Kidney (tissue), 14 donors: ENCODE measurements around the gene NUDT16L1. TPM values are rescaled to one million over a fixed set of nuclear protein-coding genes. Genes with fewer than 3 reads are reported as not detected.

Source experiments
- DNase-seq, 5 donors: peaks; one replicate each; pipeline ENCODE4 v3.0.0-alpha.2; 2013 to 2020
- FAIRE-seq: peaks from 2 replicates; lab custom pipeline; 2012; peaks lifted over from hg19 to GRCh38; lab: Jason Lieb, UNC
- H3K27ac ChIP-seq, 2 donors: one replicate each; pipeline ENCODE4 v1.7.0; 2013; ENCODE audit warnings: low read depth in 2 of 2, low read length in 2 of 2, inconsistent platforms in 1 of 2
- H3K27me3 ChIP-seq: one replicate; pipeline ENCODE4 v1.7.1; 2013; ENCODE audit warnings: low read length, inconsistent platforms; ENCODE audit not compliant: control insufficient read depth, insufficient read depth
- H3K36me3 ChIP-seq, 3 donors: one replicate each; pipeline versions ENCODE4 v1.7.0 to v1.7.1; 2013; ENCODE audit warnings: low read length in 3 of 3, control low read depth in 1 of 3, inconsistent platforms in 1 of 3; ENCODE audit not compliant: insufficient read depth in 3 of 3, control insufficient read depth in 2 of 3
- H3K4me1 ChIP-seq, 3 donors: one replicate each; pipeline versions ENCODE4 v1.7.0 to v1.7.1; 2013; ENCODE audit warnings: low read length in 3 of 3, inconsistent platforms in 1 of 3, low read depth in 1 of 3; ENCODE audit not compliant: control insufficient read depth in 2 of 3, insufficient read depth in 2 of 3
- H3K4me3 ChIP-seq, 3 donors: one replicate each; pipeline versions ENCODE4 v1.7.0 to v1.8.1; 2013; ENCODE audit warnings: low read length in 3 of 3, control low read depth in 1 of 3, inconsistent platforms in 1 of 3
- H3K9ac ChIP-seq, 3 donors: one replicate each; pipeline versions ENCODE4 v1.7.0 to v1.7.1; 2013; ENCODE audit warnings: low read length in 3 of 3, control low read depth in 1 of 3, inconsistent platforms in 1 of 3
- H3K9me3 ChIP-seq, 3 donors: one replicate each; pipeline versions ENCODE4 v1.7.0 to v1.7.1; 2013; ENCODE audit warnings: low read length in 3 of 3, control low read depth in 1 of 3, inconsistent platforms in 1 of 3; ENCODE audit not compliant: control insufficient read depth in 2 of 3, insufficient read depth in 1 of 3
- intact Hi-C: fragments of 100-400 bp; cut with DNase I; formaldehyde crosslinking; loops from one replicate; pipeline ENCODE4 v1.11.1; 2022
- polyA plus RNA-seq: library from polyadenylated mRNA; stranded (reverse); fragments of 350-450 nt; fragmentation: Illumina TruSeq; extraction: RNeasy Lipid Tissue Mini Kit (QIAGEN cat#74804); gene quantifications from one replicate; pipeline ENCODE4 v1.2.3, GENCODE V29; 2014; ENCODE audit warnings: low read depth, low replicate concordance; ENCODE audit not compliant: insufficient read depth
- total RNA-seq: library from RNA; stranded (reverse); fragmentation: NEBNext Ultra II Directional; extraction: Animal tissue kit (Norgen Biotek cat#: 25700); gene quantifications from one replicate; pipeline ENCODE4 v1.2.1, GENCODE V29; 2021
- TF ChIP-seq, protein P1 (sequence below): IDR thresholded peaks from 3 replicates; pipeline ENCODE4 v1.5.1; 2012; ENCODE audit warnings: mild to moderate bottlenecking, moderate library complexity, borderline replicate concordance; ENCODE audit not compliant: insufficient read depth; ENCODE audit errors: extremely low read depth
- donor health status: control.
- donor health status: control.
- donor health status: control.
- donor health status: control.
- donor health status: control.
- donor health status: DM: yes; HTN: yes; CAD: no.
- donor health status: Normal renal cell carcinoma (clear cell type).

Gene NUDT16L1
- total and polyA plus RNA-seq, 2 donors from 2014 or later: 30.6 to 69.4 TPM

- DNase-seq: peak in 2 of 5 donors; percentile 21 to 52
- no peak overlapping the region for H3K9ac ChIP-seq
Observed at GRCh38 chr16:4681471-4682083, 11.8 kb upstream of the NUDT16L1 start.

GRCh38 chr16:4682084-4682591, 11.2 kb upstream of the NUDT16L1 start:
- Histone ChIP-seq H3K4me3 (no peak overlapping the region), H3K4me1 (peaks cover 0 to 10% (median 7%) of the 10 kb centered on the region in 3 donors), H3K27me3 (no peaks in the 10 kb centered on the region), H3K9me3 (no peaks in the 10 kb centered on the region), H3K9ac (no peak overlapping the region), H3K27ac (no peak overlapping the region), H3K36me3 (peaks cover 0 to 6% (median 4%) of the 10 kb centered on the region in 3 donors)
- intact Hi-C loops: no loop called here
- TF ChIP-seq, protein P1, sequence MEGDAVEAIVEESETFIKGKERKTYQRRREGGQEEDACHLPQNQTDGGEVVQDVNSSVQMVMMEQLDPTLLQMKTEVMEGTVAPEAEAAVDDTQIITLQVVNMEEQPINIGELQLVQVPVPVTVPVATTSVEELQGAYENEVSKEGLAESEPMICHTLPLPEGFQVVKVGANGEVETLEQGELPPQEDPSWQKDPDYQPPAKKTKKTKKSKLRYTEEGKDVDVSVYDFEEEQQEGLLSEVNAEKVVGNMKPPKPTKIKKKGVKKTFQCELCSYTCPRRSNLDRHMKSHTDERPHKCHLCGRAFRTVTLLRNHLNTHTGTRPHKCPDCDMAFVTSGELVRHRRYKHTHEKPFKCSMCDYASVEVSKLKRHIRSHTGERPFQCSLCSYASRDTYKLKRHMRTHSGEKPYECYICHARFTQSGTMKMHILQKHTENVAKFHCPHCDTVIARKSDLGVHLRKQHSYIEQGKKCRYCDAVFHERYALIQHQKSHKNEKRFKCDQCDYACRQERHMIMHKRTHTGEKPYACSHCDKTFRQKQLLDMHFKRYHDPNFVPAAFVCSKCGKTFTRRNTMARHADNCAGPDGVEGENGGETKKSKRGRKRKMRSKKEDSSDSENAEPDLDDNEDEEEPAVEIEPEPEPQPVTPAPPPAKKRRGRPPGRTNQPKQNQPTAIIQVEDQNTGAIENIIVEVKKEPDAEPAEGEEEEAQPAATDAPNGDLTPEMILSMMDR: no peak
- peak in 4 of 5 donors; percentile 30 to 64 (median 48) for DNase-seq
- no peak for FAIRE-seq

More at GRCh38 chr16:4681471-4682083, 11.8 kb upstream of the NUDT16L1 start:
- intact Hi-C loops: no loop called here
- Histone ChIP-seq H3K27me3 (no peaks in the 10 kb centered on the region), H3K4me3 (no peak overlapping the region), H3K9me3 (no peaks in the 10 kb centered on the region), H3K4me1 (peaks cover 0 to 14% (median 7%) of the 10 kb centered on the region in 3 donors), H3K27ac (no peak overlapping the region), H3K36me3 (peaks cover 0 to 6% (median 4%) of the 10 kb centered on the region in 3 donors)
- TF ChIP-seq, protein P1: no peak
- FAIRE-seq: no peak

- H3K9ac ChIP-seq: no peak overlapping the region
- H3K4me3 ChIP-seq: no peak overlapping the region
- no peaks in the 10 kb centered on the region for H3K27me3 ChIP-seq
- intact Hi-C loops: no loop called here
- no peak overlapping the region for H3K27ac ChIP-seq
- DNase-seq: peak; percentile 86 to 92 (median 92)
- TF ChIP-seq, protein P1: peak; percentile 61
- peaks cover 0 to 6% (median 4%) of the 10 kb centered on the region in 3 donors for H3K36me3 ChIP-seq
- peaks cover 0 to 10% (median 7%) of the 10 kb centered on the region in 3 donors for H3K4me1 ChIP-seq
- FAIRE-seq: no peak
- H3K9me3 ChIP-seq: no peaks in the 10 kb centered on the region
Observed at GRCh38 chr16:4682616-4683254, 10.6 kb upstream of the NUDT16L1 start.
